HG02610 (cell line): ENCODE measurements around the gene DGUOK.
A peak's percentile ranks its signal among the peaks of the same experiment; 100 is the strongest.

Experiments
- ATAC-seq: cut with Tn5 transposase; IDR thresholded peaks from one replicate; pipeline ENCODE4 v1.9.1; 2021; ENCODE audit warnings: mild to moderate bottlenecking, moderate library complexity; ENCODE audit not compliant: unreplicated experiment

Gene DGUOK

DNA sequence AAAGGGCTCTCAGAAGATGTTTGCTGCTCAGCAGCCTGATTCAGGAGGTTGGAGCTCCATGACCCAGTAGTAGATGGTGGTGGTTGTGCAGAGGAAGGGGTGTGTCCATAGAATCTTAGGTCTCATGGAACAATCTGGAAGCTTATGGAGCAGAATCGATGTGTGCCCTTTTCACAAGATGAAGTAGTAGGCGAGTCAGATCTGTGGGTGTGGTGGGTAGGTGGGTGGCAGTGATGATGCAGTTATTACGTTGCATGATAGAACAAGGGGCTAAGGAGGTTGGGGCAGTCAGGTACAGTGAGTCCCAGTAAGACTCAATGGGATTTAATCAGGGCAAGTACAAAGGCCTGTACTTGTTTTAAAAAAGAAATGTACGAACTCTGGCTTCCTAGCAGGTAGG is 67.1 kb downstream of the DGUOK start:
- no peak for ATAC-seq

DNA sequence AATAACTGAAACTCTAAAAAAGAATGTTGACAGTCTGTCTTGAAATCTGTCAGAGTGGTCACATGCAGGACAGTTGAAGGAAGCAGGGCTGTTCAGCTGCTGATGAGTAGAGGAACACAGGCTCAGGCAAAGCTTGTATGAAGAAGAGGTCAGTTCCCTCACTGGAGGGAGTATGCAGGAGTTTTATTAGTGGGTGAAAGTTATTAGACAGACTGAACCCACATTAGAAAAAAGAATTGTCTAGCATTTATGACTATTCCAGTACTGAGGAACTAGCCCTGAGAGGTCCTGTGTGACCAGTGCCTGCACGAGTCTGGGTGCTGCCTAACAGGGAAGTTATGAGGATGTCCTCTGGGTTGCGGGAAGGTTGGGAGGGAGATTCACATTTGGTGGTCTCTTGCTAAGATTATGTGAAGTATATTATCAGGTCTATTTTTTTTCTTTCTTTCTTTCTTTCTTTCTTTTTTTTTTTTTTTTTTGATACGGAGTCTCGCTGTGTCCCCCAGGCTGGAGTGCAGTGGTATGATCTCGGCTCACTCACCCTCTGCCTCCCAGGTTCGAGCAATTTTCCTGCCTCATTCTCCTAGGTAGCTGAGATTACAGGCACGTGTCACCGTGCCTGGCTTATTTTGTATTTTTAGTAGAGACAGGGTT is 67.6 kb downstream of the DGUOK start:
- ATAC-seq, result no peak

DNA sequence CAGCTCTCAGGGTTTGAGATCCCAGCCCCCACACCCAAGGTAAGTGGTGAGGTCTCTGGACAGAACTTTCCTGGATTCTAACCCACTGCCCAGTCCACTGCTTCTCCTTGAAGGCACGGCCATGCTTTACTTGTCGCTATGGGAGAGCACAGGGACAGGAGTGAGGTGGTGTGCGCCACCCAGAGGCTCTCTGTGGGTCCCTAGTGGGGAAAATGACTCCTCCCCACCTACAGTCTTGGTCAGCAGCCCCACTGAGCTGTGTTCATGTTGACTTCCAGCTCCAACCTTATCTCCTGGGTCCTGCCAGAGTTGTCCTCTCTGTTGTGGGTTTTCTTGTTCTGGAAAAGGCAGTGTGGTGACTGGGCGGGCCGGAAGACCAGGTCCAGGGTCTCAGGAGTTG is 69.1 kb downstream of the DGUOK start:
- no peak for ATAC-seq

DNA sequence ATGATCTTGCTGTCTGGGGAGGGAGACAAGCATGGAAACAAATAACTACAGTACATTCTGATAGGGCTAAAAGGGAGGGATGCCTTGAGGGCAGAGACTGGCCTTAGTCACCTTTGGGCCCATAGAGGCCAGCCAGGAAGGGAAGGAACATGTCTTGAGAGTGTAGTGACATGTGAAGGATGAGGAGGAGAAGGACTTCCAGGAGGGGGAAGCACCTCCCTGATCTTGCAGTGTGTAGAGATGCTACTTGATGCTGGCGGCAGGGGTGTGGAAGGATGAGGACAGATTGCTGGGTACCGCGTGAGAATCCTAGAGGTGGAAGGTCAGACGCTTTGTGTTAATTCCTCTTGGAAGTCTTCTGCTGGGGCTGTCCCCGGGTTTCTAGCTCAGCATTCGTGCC is 71.1 kb downstream of the DGUOK start:
- no peak for ATAC-seq

DNA sequence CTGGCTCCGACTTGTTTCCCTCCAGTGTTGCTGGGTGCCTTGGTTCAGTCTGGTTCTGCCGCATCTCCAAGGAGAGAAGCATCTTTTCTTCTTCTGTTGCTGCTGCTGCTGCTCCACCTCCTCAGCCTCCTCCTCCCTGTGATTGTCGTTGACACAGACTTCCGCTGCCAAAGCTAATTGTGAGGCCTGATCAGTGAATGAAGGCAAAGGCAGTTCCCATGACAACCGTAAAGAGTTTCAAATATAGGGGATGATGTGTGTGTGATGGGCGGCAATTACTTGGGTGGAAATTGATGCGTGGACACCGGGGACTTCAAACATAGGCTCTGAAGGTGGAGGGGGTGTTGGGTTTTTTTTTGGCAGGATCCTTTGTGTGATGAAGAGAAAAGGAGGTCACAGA is 71.8 kb downstream of the DGUOK start:
- no peak for ATAC-seq

DNA sequence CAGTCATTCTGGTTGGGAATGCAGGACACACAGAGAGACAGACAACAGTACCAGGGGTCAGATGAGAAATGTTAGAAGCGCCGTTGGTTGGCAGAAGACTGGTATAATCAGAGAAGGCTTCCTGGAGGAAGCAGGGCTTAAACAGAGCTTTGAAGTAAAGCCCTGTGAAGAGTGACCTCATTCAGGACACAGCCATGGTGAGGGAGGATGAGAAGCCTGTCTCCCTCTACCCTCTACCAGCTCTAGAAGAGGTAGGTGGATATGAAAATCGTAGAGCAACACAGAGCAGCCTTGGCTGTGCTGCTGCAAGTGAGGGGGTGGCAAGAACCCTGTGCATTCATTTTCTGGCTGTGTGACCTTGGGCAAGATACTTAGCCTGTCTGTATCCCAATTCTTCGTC is 72.3 kb downstream of the DGUOK start:
- ATAC-seq, result no peak

DNA sequence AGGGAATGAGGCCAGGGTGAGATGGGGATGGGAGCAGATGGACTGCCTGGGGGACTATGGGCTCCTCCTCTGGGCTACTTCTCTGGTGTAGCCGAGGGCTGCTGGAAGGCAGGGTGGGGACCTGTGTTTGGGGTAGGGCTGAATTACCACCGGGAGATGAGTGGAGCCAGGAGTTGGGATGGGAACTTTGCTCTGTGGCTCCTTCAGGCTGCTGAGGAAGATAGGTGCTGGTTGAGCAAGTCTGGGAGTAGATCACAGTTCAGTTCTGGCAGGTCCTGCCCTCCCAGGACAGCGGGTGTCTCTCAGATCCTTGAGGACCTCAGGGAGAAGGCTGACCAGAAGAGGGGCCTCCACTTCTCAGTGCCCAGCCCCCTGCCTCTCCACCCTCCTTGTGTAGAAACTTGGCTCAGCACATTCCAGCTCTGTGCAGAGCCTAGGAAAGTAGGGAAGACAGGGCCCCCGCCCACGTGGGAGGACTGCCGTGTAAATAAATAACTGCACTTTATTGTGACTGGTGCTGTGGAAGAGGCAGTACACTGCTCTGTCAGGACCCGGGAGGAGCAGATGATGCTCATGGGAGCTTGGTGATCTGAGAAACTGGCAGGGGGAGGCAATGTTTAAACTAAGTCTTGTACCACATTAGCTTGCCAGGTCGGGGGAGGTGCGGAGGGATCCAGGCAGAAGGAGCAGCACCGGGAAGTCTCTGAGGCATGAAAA is 73.4 kb downstream of the DGUOK start:
- no peak for ATAC-seq

DNA sequence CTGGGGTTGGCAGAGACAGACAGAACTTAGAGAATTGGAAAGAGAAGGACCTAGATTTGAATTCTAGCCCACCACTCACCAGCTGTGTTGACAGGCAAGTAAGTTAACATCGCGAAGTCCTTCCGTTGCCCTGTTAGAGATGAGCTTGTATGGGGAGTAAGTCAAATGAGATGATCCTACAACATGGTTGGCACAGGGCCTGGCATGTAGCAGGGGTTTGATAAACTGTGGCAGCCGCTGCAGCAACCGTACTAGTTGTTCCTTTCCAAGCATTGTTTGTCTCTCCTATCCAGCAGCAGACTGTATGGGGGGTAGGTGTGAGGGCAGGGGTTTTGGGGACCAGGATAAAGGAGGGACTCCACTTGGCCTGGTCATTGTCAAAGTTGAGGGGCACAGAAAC is 74.0 kb downstream of the DGUOK start:
- ATAC-seq, result no peak

GRCh38 chr2:74001121-74001520 is 74.4 kb downstream of the DGUOK start:
- no peak for ATAC-seq

DNA sequence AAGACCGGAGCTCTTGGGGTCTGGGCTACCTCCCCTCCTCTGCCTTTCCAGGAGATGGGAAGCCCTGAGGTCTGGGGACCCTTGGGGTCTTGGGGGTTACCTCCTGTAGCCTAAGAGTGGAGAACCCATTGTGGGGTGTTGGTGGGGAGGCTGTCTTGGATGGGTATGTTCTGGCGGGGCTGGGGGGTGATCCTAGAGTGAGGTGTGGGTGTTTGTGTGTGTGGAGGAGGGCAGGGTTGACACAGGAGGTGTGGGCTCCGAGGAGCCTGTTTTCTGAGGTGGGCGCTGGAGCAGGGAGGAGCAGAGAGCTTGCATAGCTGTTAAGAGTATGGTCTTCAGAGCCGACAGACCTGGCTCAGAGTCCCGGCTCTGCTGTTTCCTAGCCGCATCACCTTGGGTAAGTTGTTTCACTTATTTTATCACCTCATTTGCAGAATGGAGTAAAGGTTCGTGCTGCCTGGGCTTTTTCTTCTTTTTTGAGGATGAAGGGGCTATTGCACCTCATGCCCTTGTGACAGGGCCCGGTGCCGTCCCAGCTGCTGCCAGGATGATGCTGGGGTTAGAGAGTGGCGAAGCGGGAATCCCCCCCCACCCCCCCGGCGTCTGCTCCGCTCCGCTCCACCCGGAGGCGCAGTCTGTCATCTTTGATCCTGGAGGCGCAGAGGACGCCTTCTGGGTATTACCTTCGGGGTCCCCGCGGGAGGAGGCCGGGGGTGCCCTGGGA is 75.3 kb downstream of the DGUOK start:
- ATAC-seq, result peak; percentile 47

- peak; percentile 90 for ATAC-seq
These were observed 76.1 kb downstream of the DGUOK start for GRCh38 chr2:74002505-74003421.

- ATAC-seq, result no peak
These were observed 77.0 kb downstream of the DGUOK start for GRCh38 chr2:74003494-74004211.

DNA sequence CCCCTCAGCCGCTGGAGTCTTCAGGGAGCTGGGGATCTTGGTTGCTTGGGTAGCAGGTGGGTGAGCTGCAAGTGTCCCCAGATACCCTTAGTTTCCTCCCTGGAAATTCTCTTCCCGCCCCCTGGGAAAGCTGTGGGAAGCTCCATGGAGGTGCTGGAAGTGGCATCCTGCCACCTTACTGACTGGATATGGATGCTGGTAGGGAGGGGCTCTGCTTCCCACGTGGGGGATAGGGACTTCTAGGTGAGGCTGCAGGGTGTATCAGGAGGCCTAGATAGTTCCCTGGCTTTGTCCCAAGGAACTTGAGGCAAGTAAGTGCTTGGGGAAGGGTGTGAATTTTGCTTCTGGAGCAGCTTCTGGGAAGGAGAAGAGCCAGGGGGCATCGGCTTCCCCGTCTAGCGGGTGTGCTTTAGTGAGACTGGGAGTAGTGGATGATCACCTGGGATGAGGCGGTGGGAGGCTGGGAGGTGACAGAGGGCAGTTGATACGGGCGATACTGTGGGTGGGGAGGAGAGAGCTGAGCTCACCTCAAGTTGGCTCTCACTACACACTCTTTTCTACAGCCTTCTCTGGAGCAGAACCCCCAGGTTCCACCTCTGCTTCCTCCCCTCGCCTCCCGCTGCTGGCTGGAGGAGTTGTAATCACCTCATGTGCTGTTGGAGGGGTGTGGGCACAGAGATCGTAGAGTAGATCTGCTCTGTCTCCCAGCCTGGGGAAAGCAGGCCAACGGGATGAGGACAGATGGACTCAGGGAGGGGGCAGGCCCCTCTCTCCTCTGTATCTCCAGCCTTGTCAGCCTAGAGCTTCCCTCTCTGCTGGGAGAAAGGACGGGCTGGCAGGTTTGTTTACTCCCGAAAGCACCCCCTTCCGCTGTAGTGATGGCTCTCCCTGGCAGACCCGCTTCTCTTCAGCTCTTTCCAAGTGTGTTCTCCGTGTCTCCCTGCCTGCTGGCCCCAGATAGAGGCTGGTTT is 77.8 kb downstream of the DGUOK start:
- ATAC-seq, result no peak

GRCh38 chr2:74005786-74006185 is 79.1 kb downstream of the DGUOK start:
- no peak for ATAC-seq

DNA sequence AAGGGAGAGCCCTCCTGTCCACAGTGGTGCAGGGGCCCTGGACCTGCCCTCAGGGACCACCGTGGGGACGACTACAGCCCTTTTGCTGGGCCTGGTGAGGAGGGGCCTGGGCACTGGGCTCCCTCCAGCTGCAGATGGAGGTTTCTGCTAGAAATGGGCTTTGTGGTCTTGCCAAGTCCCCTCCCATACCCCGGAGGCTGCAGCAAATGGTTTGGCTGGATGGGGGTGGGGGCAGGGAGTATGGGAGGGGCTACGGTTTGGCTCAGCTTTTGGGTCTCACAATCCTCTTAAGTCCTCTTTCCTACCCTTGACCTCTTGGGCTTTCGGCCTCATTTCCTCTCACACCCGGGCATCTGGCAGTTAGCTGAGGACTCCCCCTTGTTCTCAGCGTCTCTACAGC is 79.8 kb downstream of the DGUOK start:
- no peak for ATAC-seq

GRCh38 chr2:74007121-74007520 is 80.4 kb downstream of the DGUOK start:
- no peak for ATAC-seq

- ATAC-seq, result no peak
These were observed 81.0 kb downstream of the DGUOK start for GRCh38 chr2:74007711-74008110.
